Right ventricle myocardium inferior (tissue), 1 donor: Measurements from ENCODE around the gene RAD52. TPM values are rescaled to one million over a fixed set of nuclear protein-coding genes. Genes with fewer than 3 reads are reported as not detected.

Experiments used
- ATAC-seq: fragments of 200-7000 bp; cut with Tn5 transposase; one replicate; pipeline ENCODE4 v1.9.1; 2020; ENCODE audit warnings: mild to moderate bottlenecking, moderate library complexity
- DNase-seq: peaks from one replicate; pipeline ENCODE4 v3.0.0; 2021; ENCODE audit errors: missing footprints
- intact Hi-C: fragments of 100-400 bp; cut with DNase I; formaldehyde crosslinking; loops from one replicate; pipeline ENCODE4 v1.11.0; 2022
- total RNA-seq: library from RNA; stranded (reverse); fragmentation: NEBNext Ultra II Directional; extraction: Animal tissue kit (Norgen Biotek cat#: 25700); gene quantifications from one replicate; pipeline ENCODE4 v1.2.1, GENCODE V29; 2021
- donor health status: DM: no; HTN: yes; CAD: no; lungs with severe emphysema.

Gene RAD52
- total RNA-seq, 1 donor from 2014 or later = 7.1 TPM

- ATAC-seq (no peak), DNase-seq (no peak)
- intact Hi-C loops = no loop called here
Observed at GRCh38 chr12:931060-931459, 18.4 kb downstream of the RAD52 start.

- intact Hi-C loops = no loop called here
- no peak for ATAC-seq
- no peak for DNase-seq
Observed at GRCh38 chr12:926641-927040, 22.9 kb downstream of the RAD52 start.

- DNase-seq = no peak
- ATAC-seq = no peak
- intact Hi-C loops = no loop called here
Observed at GRCh38 chr12:922285-922684, 27.2 kb downstream of the RAD52 start.

- no peak for DNase-seq
- no peak for ATAC-seq
- intact Hi-C loops = no loop called here
Observed at GRCh38 chr12:920676-921075, 28.8 kb downstream of the RAD52 start.

GRCh38 chr12:916712-917445 lies 32.6 kb downstream of the RAD52 start:
- intact Hi-C loops = no loop called here
- DNase-seq (no peak), ATAC-seq (no peak)

- ATAC-seq (no peak), DNase-seq (no peak)
- intact Hi-C loops = no loop called here
Observed at GRCh38 chr12:916240-916639, 33.3 kb downstream of the RAD52 start.

- ATAC-seq (no peak), DNase-seq (no peak)
- intact Hi-C loops = no loop called here
Observed at GRCh38 chr12:915090-915489, 34.4 kb downstream of the RAD52 start.

GRCh38 chr12:913919-914698 lies 35.4 kb downstream of the RAD52 start:
- ATAC-seq (no peak), DNase-seq (no peak)
- intact Hi-C loops = no loop called here

- intact Hi-C loops = no loop called here
- DNase-seq (no peak), ATAC-seq (no peak)
Observed at GRCh38 chr12:912466-913235, 36.8 kb downstream of the RAD52 start.

GRCh38 chr12:911191-911826 lies 38.2 kb downstream of the RAD52 start:
- intact Hi-C loops = no loop called here
- DNase-seq (no peak), ATAC-seq (no peak)

- intact Hi-C loops = no loop called here
- DNase-seq = no peak
Observed at GRCh38 chr12:910416-910815, 39.1 kb downstream of the RAD52 start.

GRCh38 chr12:909861-910260 lies 39.6 kb downstream of the RAD52 start:
- intact Hi-C loops = no loop called here
- ATAC-seq (no peak), DNase-seq (no peak)

More at GRCh38 chr12:910416-910815, 39.1 kb downstream of the RAD52 start:
- ATAC-seq = no peak

GRCh38 chr12:907413-908185 lies 41.9 kb downstream of the RAD52 start:
- ATAC-seq (no peak), DNase-seq (no peak)
- intact Hi-C loops = no loop called here

- no peak for ATAC-seq
- intact Hi-C loops = no loop called here
- DNase-seq = no peak
Observed at GRCh38 chr12:906062-906585, 43.4 kb downstream of the RAD52 start.

GRCh38 chr12:905261-906031 lies 44.0 kb downstream of the RAD52 start:
- intact Hi-C loops = no loop called here

GRCh38 chr12:904010-904414 lies 45.5 kb downstream of the RAD52 start:
- no peak for DNase-seq
- no peak for ATAC-seq
- intact Hi-C loops = no loop called here

More at GRCh38 chr12:905261-906031, 44.0 kb downstream of the RAD52 start:
- ATAC-seq (no peak), DNase-seq (no peak)

GRCh38 chr12:903055-903454 lies 46.4 kb downstream of the RAD52 start:
- DNase-seq = no peak
- ATAC-seq = no peak
- intact Hi-C loops = no loop called here
